ENCODE measurements around the gene MAP2K3.

MAP2K3 gene

DNA sequence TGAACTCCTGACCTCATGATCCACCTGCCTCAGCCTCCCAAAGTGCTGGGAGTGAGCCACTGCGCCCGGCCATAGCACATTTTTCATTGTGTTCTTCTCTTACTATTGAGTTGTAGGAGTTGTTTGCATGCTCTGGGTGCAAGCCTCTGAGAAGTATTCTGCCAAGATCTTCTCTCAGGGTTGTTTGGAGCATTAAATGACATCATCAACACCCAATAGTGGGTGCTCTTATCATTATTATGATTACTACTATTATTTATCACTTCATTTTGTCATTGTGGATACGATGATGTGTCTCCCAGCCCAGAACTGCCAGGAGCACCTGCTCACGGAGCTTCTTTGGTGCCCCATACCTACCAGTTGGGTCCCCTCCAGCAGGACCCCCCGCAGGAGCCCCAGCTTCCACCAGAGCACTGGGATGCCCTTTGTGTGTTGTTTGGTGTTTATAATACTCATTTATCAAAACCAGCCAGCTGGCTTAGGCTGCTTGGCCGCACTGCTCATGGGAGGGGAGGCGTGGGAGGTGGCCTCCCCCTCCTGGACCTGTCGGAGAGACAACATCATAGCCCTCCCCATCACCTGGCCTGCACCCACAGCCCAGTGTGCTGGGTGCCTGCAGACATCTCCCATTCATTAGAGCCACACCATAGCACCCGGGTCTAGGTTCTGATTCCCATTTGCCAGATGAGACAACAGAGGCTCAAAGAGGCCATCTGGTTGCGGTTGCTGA lies 12.9 kb upstream of the MAP2K3 start:
- H3K4me3 ChIP-seq (replicated peaks; ENCODE audit: low read depth, low read length) = no peak overlapping the region
- no peak for TF ChIP-seq CTCF (IDR thresholded peaks at IDR 0.05; ENCODE audit: low read length, missing control alignments)
- DNase-seq (ENCODE audit: low read depth) = no peak

GRCh38 chr17:21272250-21272649 lies 12.3 kb upstream of the MAP2K3 start:
- DNase-seq (ENCODE audit: low read depth) = no peak
- H3K4me3 ChIP-seq (replicated peaks; ENCODE audit: low read depth, low read length) = no peak overlapping the region
- no peak for TF ChIP-seq CTCF (IDR thresholded peaks at IDR 0.05; ENCODE audit: low read length, missing control alignments)

DNA sequence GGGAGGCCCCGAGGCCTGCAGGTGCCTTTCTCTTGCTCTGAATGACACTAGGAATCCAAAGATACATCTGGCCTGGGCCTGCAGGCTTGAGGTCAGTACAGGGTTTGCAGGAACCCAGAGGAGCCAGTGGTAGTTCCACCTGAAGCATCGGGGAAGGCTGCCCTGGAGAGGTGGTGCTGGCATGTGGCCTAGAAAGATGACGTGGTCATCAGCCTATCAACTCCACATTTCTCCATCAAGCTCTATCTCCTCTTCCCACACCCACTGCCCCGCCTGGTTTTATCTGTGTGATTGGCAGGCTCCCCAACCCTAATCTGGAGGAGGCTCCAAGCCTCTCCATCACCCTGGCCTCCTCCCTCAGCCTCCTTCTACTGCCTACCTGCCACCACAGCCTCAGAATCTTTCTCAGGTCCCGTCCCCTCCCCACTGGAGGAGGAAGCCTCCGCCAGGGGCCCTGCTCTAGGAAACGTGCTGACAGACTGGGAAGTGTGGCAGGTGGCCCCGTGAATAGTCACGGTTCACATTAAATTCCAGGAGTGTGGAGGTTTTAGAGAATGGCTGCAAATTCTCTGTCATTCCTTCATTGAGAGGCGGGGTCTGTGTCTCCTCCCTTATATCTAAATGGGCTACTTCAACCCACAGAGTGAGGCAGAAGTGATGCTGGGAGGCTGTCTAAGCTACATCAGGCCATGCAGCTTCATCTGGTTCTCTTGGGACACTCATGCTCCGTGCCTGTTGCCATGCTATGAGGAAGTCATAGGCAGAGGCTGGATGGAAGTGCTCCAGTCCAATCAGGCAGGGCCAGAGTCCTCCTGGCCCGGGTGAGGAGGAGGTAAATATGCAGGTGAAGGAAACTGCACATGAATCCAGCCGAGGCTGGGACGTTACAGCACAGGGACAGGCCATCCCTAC lies 11.4 kb upstream of the MAP2K3 start:
- DNase-seq (ENCODE audit: low read depth) = no peak
- no peak overlapping the region for H3K4me3 ChIP-seq (replicated peaks; ENCODE audit: low read depth, low read length)
- TF ChIP-seq CTCF (IDR thresholded peaks at IDR 0.05; ENCODE audit: low read length, missing control alignments) = no peak

DNA sequence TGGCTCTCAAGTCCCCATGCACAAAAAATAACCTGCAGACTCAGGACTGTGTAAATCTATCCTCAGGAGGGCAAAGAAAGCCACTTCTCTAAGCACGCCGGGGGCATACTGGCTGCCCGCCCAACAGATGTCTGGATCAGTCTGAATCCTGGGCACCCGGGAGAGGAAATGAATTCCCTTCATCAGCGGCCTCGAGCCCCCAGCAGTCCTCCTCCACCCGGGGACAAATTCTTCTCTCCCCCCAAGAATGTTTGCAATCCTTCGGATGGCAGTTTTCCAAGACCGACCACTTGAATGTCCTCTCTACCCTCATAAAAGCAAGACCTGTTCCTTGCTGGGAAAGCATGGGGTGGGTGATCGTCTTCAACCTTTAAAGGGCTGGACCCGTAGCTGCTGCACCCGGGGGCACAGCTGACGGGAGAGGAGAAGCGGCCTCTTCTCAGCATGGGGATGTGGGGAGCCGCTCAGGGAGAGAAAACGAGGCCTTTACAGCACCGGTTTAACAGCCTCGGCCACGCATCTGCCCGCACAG lies 9.4 kb upstream of the MAP2K3 start:
- peak overlapping the region; percentile 60 for H3K4me3 ChIP-seq (replicated peaks; ENCODE audit: low read depth, low read length)
- no peak for TF ChIP-seq CTCF (IDR thresholded peaks at IDR 0.05; ENCODE audit: low read length, missing control alignments)
- DNase-seq (ENCODE audit: low read depth) = no peak

GRCh38 chr17:21275579-21276263 lies 8.8 kb upstream of the MAP2K3 start:
- peak overlapping the region; percentile 60 for H3K4me3 ChIP-seq (replicated peaks; ENCODE audit: low read depth, low read length)
- peak; percentile 74 for DNase-seq (ENCODE audit: low read depth)
- TF ChIP-seq CTCF (IDR thresholded peaks at IDR 0.05; ENCODE audit: low read length, missing control alignments) = no peak

GRCh38 chr17:21276264-21276588 lies 8.3 kb upstream of the MAP2K3 start:
- DNase-seq (ENCODE audit: low read depth) = no peak
- no peak for TF ChIP-seq CTCF (IDR thresholded peaks at IDR 0.05; ENCODE audit: low read length, missing control alignments)
- H3K4me3 ChIP-seq (replicated peaks; ENCODE audit: low read depth, low read length) = peak overlapping the region; percentile 60
